IMR-90 (cell line): ENCODE data around the gene MGAT5B. TPM values are rescaled to one million over a fixed set of nuclear protein-coding genes. Genes with fewer than 3 reads are reported as not detected.

ENCODE experiments used
- ATAC-seq: fragments of 200-7000 bp; cut with Tn5 transposase; 2 replicates; pipeline ENCODE4 v1.9.1; 2020; ENCODE audit warnings: low read depth, mild to moderate bottlenecking, moderate library complexity
- BruUV-seq: library from RNA; stranded (reverse); fragments of 400-500 nt; replicated peaks from 2 replicates; lab custom pipeline; 2021; lab: Mats Ljungman, UMichigan
- CTCF ChIA-PET: fragments of 300-600 bp; formaldehyde crosslinking; extraction: SDS; loops from one replicate; lab custom pipeline; 2021; ENCODE audit warnings: antibody characterized with exemption; lab: Yijun Ruan, JAX
- POLR2A ChIA-PET: fragments of 300-600 bp; sonication (Branson Sonifier 250); formaldehyde crosslinking; loops from one replicate; lab custom pipeline; 2022; ENCODE audit warnings: antibody characterized with exemption; ENCODE audit not compliant: unreplicated experiment; lab: Charles Lee
- DNase-seq: peaks from one replicate; pipeline ENCODE4 v3.0.0; 2013
- H2AFZ ChIP-seq: replicated peaks from 2 replicates; pipeline ENCODE3; 2013; ENCODE audit warnings: low read length, mild to moderate bottlenecking; ENCODE audit not compliant: poor library complexity
- H2AK5ac ChIP-seq: 2 replicates; pipeline ENCODE4 v1.6.1; 2013; ENCODE audit warnings: low read depth, low read length, inconsistent platforms
- H2AK9ac ChIP-seq: replicated peaks from 2 replicates; pipeline ENCODE3; 2013; ENCODE audit warnings: mild to moderate bottlenecking, low read depth, low read length, moderate library complexity; ENCODE audit not compliant: poor library complexity
- H2BK120ac ChIP-seq: 2 replicates; pipeline ENCODE4 v1.6.1; 2013; ENCODE audit warnings: low read depth, low read length, inconsistent platforms
- H2BK15ac ChIP-seq: 3 replicates; pipeline ENCODE4 v1.6.1; 2013; ENCODE audit warnings: low read depth, low read length, inconsistent platforms
- H2BK20ac ChIP-seq: 2 replicates; pipeline ENCODE4 v1.6.1; 2013; ENCODE audit warnings: low read depth, mild to moderate bottlenecking, inconsistent platforms, low read length, moderate library complexity
- H2BK5ac ChIP-seq: 2 replicates; pipeline ENCODE4 v1.6.1; 2013; ENCODE audit warnings: mild to moderate bottlenecking, low read depth, low read length, inconsistent platforms; ENCODE audit not compliant: poor library complexity, severe bottlenecking
- H3K14ac ChIP-seq: replicated peaks from 2 replicates; pipeline ENCODE4 v1.6.1; 2013; ENCODE audit warnings: low read depth, low read length, inconsistent platforms
- H3K18ac ChIP-seq: 2 replicates; pipeline ENCODE4 v1.6.1; 2013; ENCODE audit warnings: low read depth, low read length, control low read depth
- H3K23ac ChIP-seq: 2 replicates; pipeline ENCODE4 v1.6.1; 2013; ENCODE audit warnings: low read depth, low read length, inconsistent platforms
- H3K27ac ChIP-seq: 2 replicates; pipeline ENCODE4 v1.5.1; 2013; ENCODE audit warnings: mild to moderate bottlenecking, control low read depth, low read length; ENCODE audit not compliant: insufficient read depth
- H3K27me3 ChIP-seq: 2 replicates; pipeline ENCODE4 v1.6.1; 2013; ENCODE audit warnings: low read length; ENCODE audit not compliant: control insufficient read depth, insufficient read depth
- H3K36me3 ChIP-seq: 2 replicates; pipeline ENCODE4 v1.6.1; 2013; ENCODE audit warnings: low read length, mixed read lengths; ENCODE audit not compliant: control insufficient read depth, insufficient read depth
- H3K4ac ChIP-seq: 2 replicates; pipeline ENCODE4 v1.6.1; 2013; ENCODE audit warnings: low read depth, low read length, inconsistent platforms
- H3K4me1 ChIP-seq: 2 replicates; pipeline ENCODE4 v1.6.1; 2013; ENCODE audit warnings: low read length, mixed read lengths; ENCODE audit not compliant: control insufficient read depth, insufficient read depth
- H3K4me2 ChIP-seq: 2 replicates; pipeline ENCODE4 v1.6.1; 2013; ENCODE audit warnings: low read depth, mild to moderate bottlenecking, control low read depth, low read length, moderate library complexity
- H3K4me3 ChIP-seq: 2 replicates; pipeline ENCODE4 v1.5.1; 2013; ENCODE audit warnings: low read depth, mild to moderate bottlenecking, control low read depth, low read length, moderate library complexity; ENCODE audit not compliant: insufficient read depth
- H3K56ac ChIP-seq: 2 replicates; pipeline ENCODE4 v1.6.1; 2013; ENCODE audit warnings: low read length, inconsistent platforms; ENCODE audit not compliant: insufficient read depth; ENCODE audit errors: extremely low read depth
- H3K79me1 ChIP-seq, 2 experiments: 2 replicates each; pipeline ENCODE4 v1.6.1; 2013; ENCODE audit warnings: low read length in 2 of 2, inconsistent platforms in 1 of 2, low read depth in 1 of 2
- H3K9ac ChIP-seq: 2 replicates; pipeline ENCODE4 v1.6.1; 2013; ENCODE audit warnings: low read depth, low read length, control low read depth
- H3K9me1 ChIP-seq: 2 replicates; pipeline ENCODE4 v1.6.1; 2013; ENCODE audit warnings: low read length, inconsistent platforms; ENCODE audit not compliant: insufficient read depth
- H3K9me3 ChIP-seq: 2 replicates; pipeline ENCODE4 v1.6.1; 2013; ENCODE audit warnings: low read length; ENCODE audit not compliant: control insufficient read depth, insufficient read depth
- H4K20me1 ChIP-seq: 2 replicates; pipeline ENCODE4 v1.6.1; 2013; ENCODE audit warnings: low read length, inconsistent platforms; ENCODE audit not compliant: insufficient read depth
- H4K5ac ChIP-seq: 2 replicates; pipeline ENCODE4 v1.6.1; 2013; ENCODE audit warnings: mild to moderate bottlenecking, low read depth, low read length, control low read depth
- H4K8ac ChIP-seq, 2 experiments: 2 replicates each; pipeline ENCODE4 v1.6.1; 2013; ENCODE audit warnings: low read depth in 2 of 2, low read length in 2 of 2, control low read depth in 1 of 2, inconsistent platforms in 1 of 2
- H4K91ac ChIP-seq: 2 replicates; pipeline ENCODE4 v1.6.1; 2013; ENCODE audit warnings: low read depth, low read length, inconsistent platforms; ENCODE audit not compliant: insufficient read depth
- BHLHE40 ChIP-seq: fragments of 150-350 bp; IDR thresholded peaks from 2 replicates; pipeline ENCODE4 v1.6.1; 2016; ENCODE audit warnings: mild to moderate bottlenecking, low read depth, low read length
- CEBPB ChIP-seq: IDR thresholded peaks from 2 replicates; pipeline ENCODE4 v1.6.1; 2012; ENCODE audit warnings: low read depth, low read length, improper control_type of control experiment
- CHD1 ChIP-seq: IDR thresholded peaks from 2 replicates; pipeline ENCODE4 v1.6.1; 2012; ENCODE audit warnings: low read depth, low read length, improper control_type of control experiment
- FOS ChIP-seq: fragments of 150-350 bp; IDR thresholded peaks from 2 replicates; pipeline ENCODE4 v1.6.1; 2016; ENCODE audit warnings: low read depth, low read length
- MAFK ChIP-seq: IDR thresholded peaks from 2 replicates; pipeline ENCODE4 v1.6.1; 2012; ENCODE audit warnings: low read depth, low read length, improper control_type of control experiment
- MAZ ChIP-seq: IDR thresholded peaks from 2 replicates; pipeline ENCODE4 v1.6.1; 2012; ENCODE audit warnings: low read depth, mild to moderate bottlenecking, low read length, improper control_type of control experiment, moderate library complexity, borderline replicate concordance
- MXI1 ChIP-seq: IDR thresholded peaks from 2 replicates; pipeline ENCODE4 v1.6.1; 2012; ENCODE audit warnings: low read depth, mild to moderate bottlenecking, low read length, moderate library complexity, borderline replicate concordance
- NFE2L2 ChIP-seq: fragments of 150-350 bp; IDR thresholded peaks from 2 replicates; pipeline ENCODE4 v1.6.1; 2016; ENCODE audit warnings: low read depth, mild to moderate bottlenecking, low read length
- POLR2A ChIP-seq: IDR thresholded peaks from 2 replicates; pipeline ENCODE4 v1.6.1; 2012; ENCODE audit warnings: mild to moderate bottlenecking, low read depth, low read length
- RAD21 ChIP-seq: IDR thresholded peaks from 2 replicates; pipeline ENCODE4 v1.6.1; 2012; ENCODE audit warnings: low read length, improper control_type of control experiment
- RCOR1 ChIP-seq: IDR thresholded peaks from 2 replicates; pipeline ENCODE4 v1.6.1; 2012; ENCODE audit warnings: mild to moderate bottlenecking, low read length, improper control_type of control experiment; ENCODE audit not compliant: insufficient replicate concordance
- RFX5 ChIP-seq: IDR thresholded peaks from 2 replicates; pipeline ENCODE4 v1.8.0; 2012; ENCODE audit warnings: low read depth, mild to moderate bottlenecking, low read length, moderate library complexity
- SMC3 ChIP-seq: fragments of 150-350 bp; IDR thresholded peaks from 2 replicates; pipeline ENCODE4 v1.6.1; 2016; ENCODE audit warnings: low read depth, mild to moderate bottlenecking, antibody characterized with exemption, low read length, moderate library complexity
- USF2 ChIP-seq: fragments of 150-350 bp; IDR thresholded peaks from 2 replicates; pipeline ENCODE4 v1.6.1; 2017; ENCODE audit warnings: mild to moderate bottlenecking, antibody characterized with exemption, low read length, low read depth
- WGBS, 2 experiments: methylation state at CpG; one replicate each; pipeline versions ENCODE4 v1.1.5 to v1.1.7; 2013; ENCODE audit warnings: missing lambda C conversion rate in 2 of 2; ENCODE audit not compliant: insufficient read length in 1 of 2; ENCODE audit errors: extremely low coverage in 2 of 2; 5-methylcytosine and 5-hydroxymethylcytosine counted together
- dilution Hi-C: fragments of 300-500 bp; cut with HindIII; formaldehyde crosslinking; loops from one replicate; pipeline ENCODE4 v1.14.3; 2018; ENCODE audit warnings: low sequenced_read_pairs; ENCODE audit not compliant: unreplicated experiment
- in situ Hi-C: fragments of 300-500 bp; cut with MboI; formaldehyde crosslinking; loops from 3 replicates; pipeline ENCODE4 v1.14.3; 2019; ENCODE audit warnings: low sequenced_read_pairs, inconsistent platforms, mixed read lengths
- intact Hi-C: fragments of 100-400 bp; cut with micrococcal nuclease; formaldehyde crosslinking; loops from 2 replicates; pipeline ENCODE4 v1.10.0; 2022
- polyA plus RNA-seq, 3 experiments: library from polyadenylated mRNA; depleted of rRNA; stranded (reverse); fragments of >200 nt; gene quantifications; 2 replicates each; pipeline ENCODE4 v1.2.3, GENCODE V29; 2012; ENCODE audit warnings: low replicate concordance in 1 of 3
- total RNA-seq: library from RNA; depleted of rRNA; stranded (reverse); fragments of >200 nt; gene quantifications from 2 replicates; pipeline ENCODE4 v1.2.3, GENCODE V29; 2012
- TF ChIP-seq, protein P1 (sequence below): fragments of 150-350 bp; IDR thresholded peaks from 2 replicates; pipeline ENCODE4 v1.6.1; 2016; ENCODE audit warnings: low read depth, mild to moderate bottlenecking, low read length, moderate library complexity, borderline replicate concordance
- TF ChIP-seq, protein P2 (sequence below): conservative IDR thresholded peaks from 2 replicates; pipeline ENCODE4 v1.5.1; 2012; ENCODE audit warnings: mild to moderate bottlenecking, low read depth, low read length, improper control_type of control experiment

Gene MGAT5B
- total and polyA plus RNA-seq, 2 of the 4 experiments (the other 2 are of a cell fraction), result 0.54 to 2.0 TPM

GRCh38 chr17:76826330-76827068 is 41.7 kb upstream of the MGAT5B start:
- ATAC-seq (no peak), DNase-seq (no peak)
- H2BK120ac ChIP-seq, result no peak overlapping the region
- H3K9me1 ChIP-seq, result no peaks in the 10 kb centered on the region
- in situ Hi-C loops (no loop called here), dilution Hi-C loops (no loop called here), intact Hi-C loops (no loop called here)
- ChIA-PET CTCF (no interaction called here), POLR2A (no interaction called here)
- no peak for TF ChIP-seq USF2
- TF ChIP-seq NFE2L2, result no peak
- TF ChIP-seq MAFK, result no peak
- TF ChIP-seq CHD1, result no peak
- TF ChIP-seq BHLHE40, result no peak
- TF ChIP-seq SMC3, result no peak
- TF ChIP-seq MAZ, result no peak
- no peak for TF ChIP-seq RFX5
- TF ChIP-seq RAD21, result no peak
- no peak for TF ChIP-seq FOS
- TF ChIP-seq, protein P1, sequence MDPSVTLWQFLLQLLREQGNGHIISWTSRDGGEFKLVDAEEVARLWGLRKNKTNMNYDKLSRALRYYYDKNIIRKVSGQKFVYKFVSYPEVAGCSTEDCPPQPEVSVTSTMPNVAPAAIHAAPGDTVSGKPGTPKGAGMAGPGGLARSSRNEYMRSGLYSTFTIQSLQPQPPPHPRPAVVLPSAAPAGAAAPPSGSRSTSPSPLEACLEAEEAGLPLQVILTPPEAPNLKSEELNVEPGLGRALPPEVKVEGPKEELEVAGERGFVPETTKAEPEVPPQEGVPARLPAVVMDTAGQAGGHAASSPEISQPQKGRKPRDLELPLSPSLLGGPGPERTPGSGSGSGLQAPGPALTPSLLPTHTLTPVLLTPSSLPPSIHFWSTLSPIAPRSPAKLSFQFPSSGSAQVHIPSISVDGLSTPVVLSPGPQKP, result no peak
- TF ChIP-seq CEBPB, result no peak
- no peak for TF ChIP-seq POLR2A
- TF ChIP-seq MXI1, result no peak
- no peak for TF ChIP-seq RCOR1
- TF ChIP-seq, protein P2, sequence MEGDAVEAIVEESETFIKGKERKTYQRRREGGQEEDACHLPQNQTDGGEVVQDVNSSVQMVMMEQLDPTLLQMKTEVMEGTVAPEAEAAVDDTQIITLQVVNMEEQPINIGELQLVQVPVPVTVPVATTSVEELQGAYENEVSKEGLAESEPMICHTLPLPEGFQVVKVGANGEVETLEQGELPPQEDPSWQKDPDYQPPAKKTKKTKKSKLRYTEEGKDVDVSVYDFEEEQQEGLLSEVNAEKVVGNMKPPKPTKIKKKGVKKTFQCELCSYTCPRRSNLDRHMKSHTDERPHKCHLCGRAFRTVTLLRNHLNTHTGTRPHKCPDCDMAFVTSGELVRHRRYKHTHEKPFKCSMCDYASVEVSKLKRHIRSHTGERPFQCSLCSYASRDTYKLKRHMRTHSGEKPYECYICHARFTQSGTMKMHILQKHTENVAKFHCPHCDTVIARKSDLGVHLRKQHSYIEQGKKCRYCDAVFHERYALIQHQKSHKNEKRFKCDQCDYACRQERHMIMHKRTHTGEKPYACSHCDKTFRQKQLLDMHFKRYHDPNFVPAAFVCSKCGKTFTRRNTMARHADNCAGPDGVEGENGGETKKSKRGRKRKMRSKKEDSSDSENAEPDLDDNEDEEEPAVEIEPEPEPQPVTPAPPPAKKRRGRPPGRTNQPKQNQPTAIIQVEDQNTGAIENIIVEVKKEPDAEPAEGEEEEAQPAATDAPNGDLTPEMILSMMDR, result no peak
- no peak overlapping the region for H2AFZ ChIP-seq
- H3K9me3 ChIP-seq, result no peaks in the 10 kb centered on the region
- no peak overlapping the region for H2AK5ac ChIP-seq
- no peaks in the 10 kb centered on the region for H3K4me1 ChIP-seq
- H4K5ac ChIP-seq, result no peak overlapping the region
- H3K27me3 ChIP-seq, result peaks cover 22% of the 10 kb centered on the region
- no peak overlapping the region for H2BK20ac ChIP-seq
- H3K4me3 ChIP-seq, result no peak overlapping the region
- no peak overlapping the region for H3K18ac ChIP-seq
- H3K4ac ChIP-seq, result no peak overlapping the region
- H3K27ac ChIP-seq, result no peak overlapping the region
- BruUV-seq, result no TSS peak
- no peak overlapping the region for H2BK15ac ChIP-seq
- peak overlapping the region; percentile 55 for H2AK9ac ChIP-seq
- H3K79me1 ChIP-seq, result no peaks in the 10 kb centered on the region
- no peak overlapping the region for H3K9ac ChIP-seq
- H4K8ac ChIP-seq, result no peak overlapping the region
- no peaks in the 10 kb centered on the region for H4K20me1 ChIP-seq
- 87% methylated on average over 3 of the region's 24 CpGs; no CpG with 5 or more reads in 1 of the 2 experiments for WGBS, 2 experiments
- H2BK5ac ChIP-seq, result no peak overlapping the region
- H3K56ac ChIP-seq, result no peak overlapping the region
- no peaks in the 10 kb centered on the region for H3K36me3 ChIP-seq
- no peak overlapping the region for H3K4me2 ChIP-seq
- no peak overlapping the region for H4K91ac ChIP-seq
- no peak overlapping the region for H3K14ac ChIP-seq
- H3K23ac ChIP-seq, result no peak overlapping the region
